MM.1S (cell line): ENCODE data around the gene PRPF19.

ENCODE experiments used
- CTCF ChIP-seq: fragments of 300-600 bp; sonication (generic); IDR thresholded peaks from 2 replicates; pipeline ENCODE4 v1.5.1; 2016; ENCODE audit warnings: antibody characterized with exemption, low read length, mixed read lengths
- EZH2 ChIP-seq: fragments of 300-600 bp; sonication (generic); optimal IDR thresholded peaks from 2 replicates; pipeline ENCODE3; 2017; ENCODE audit warnings: low read depth, mild to moderate bottlenecking, antibody characterized with exemption, low read length, mixed read lengths
- EZH2phosphoT487 ChIP-seq: fragments of 300-600 bp; sonication (generic); IDR thresholded peaks from 2 replicates; pipeline ENCODE4 v1.6.1; 2018; ENCODE audit warnings: antibody characterized with exemption, low read length

- no peak for TF ChIP-seq CTCF
- TF ChIP-seq EZH2, result no peak
- no peak for TF ChIP-seq EZH2phosphoT487
Measured at GRCh38 chr11:60879971-60880588, 26.3 kb downstream of the PRPF19 start.
